HEK293 (cell line): ENCODE measurements around the gene CHRM3.

ENCODE experiments used
- CTCF ChIA-PET: fragments of 350-600 bp; formaldehyde crosslinking; extraction: SDS; loops from one replicate; lab custom pipeline; 2021; ENCODE audit warnings: antibody characterized with exemption; lab: Yijun Ruan, JAX
- POLR2A ChIA-PET: fragments of 300-600 bp; formaldehyde crosslinking; extraction: SDS; loops from one replicate; lab custom pipeline; 2020; ENCODE audit warnings: antibody characterized with exemption, inconsistent platforms; lab: Yijun Ruan, JAX
- H3K27ac ChIP-seq: fragments of 200-500 bp; sonication (Bioruptor generic); 2 replicates; pipeline ENCODE4 v1.5.1; 2014; ENCODE audit warnings: low read depth, low read length, control low read depth, inconsistent platforms; ENCODE audit errors: extremely low read depth
- H3K36me3 ChIP-seq, 2 experiments: fragments of 200-500 bp in 1 of 2; sonication (Bioruptor generic) in 1 of 2; 1 replicate in 1 of 2; 2 replicates in 1 of 2; pipeline ENCODE4 v1.5.1; 2014 to 2017; ENCODE audit warnings: inconsistent platforms in 2 of 2, low read length in 2 of 2; ENCODE audit not compliant: control insufficient read depth in 2 of 2, insufficient read depth in 1 of 2
- H3K4me1 ChIP-seq: fragments of 200-500 bp; sonication (Bioruptor generic); 2 replicates; pipeline ENCODE4 v1.5.1; 2014; ENCODE audit warnings: mild to moderate bottlenecking, low read length, inconsistent platforms; ENCODE audit not compliant: control insufficient read depth, insufficient read depth
- H3K4me3 ChIP-seq: 2 replicates; pipeline ENCODE4 v1.5.1; 2011; ENCODE audit warnings: low read depth, mild to moderate bottlenecking, control low read depth, low read length, moderate library complexity
- H3K9me3 ChIP-seq: fragments of 200-500 bp; sonication (Bioruptor generic); 2 replicates; pipeline ENCODE4 v1.5.1; 2014; ENCODE audit warnings: low read depth, low read length, inconsistent platforms; ENCODE audit not compliant: control insufficient read depth, insufficient read depth
- GLIS2 ChIP-seq: fragments of 450-650 bp; formaldehyde crosslinking; IDR thresholded peaks from 2 replicates; pipeline ENCODE4 v1.5.1; 2016; ENCODE audit warnings: missing biosample characterization, missing genetic modification characterization
- KLF1 ChIP-seq: fragments of 450-650 bp; formaldehyde crosslinking; IDR thresholded peaks from 2 replicates; pipeline ENCODE4 v1.5.1; 2016; ENCODE audit warnings: missing biosample characterization, missing genetic modification characterization
- PRDM1 ChIP-seq: fragments of 450-650 bp; formaldehyde crosslinking; IDR thresholded peaks from 2 replicates; pipeline ENCODE4; 2016; ENCODE audit warnings: missing biosample characterization, missing genetic modification characterization
- SCRT2 ChIP-seq: fragments of 450-650 bp; formaldehyde crosslinking; IDR thresholded peaks from 2 replicates; pipeline ENCODE4 v1.5.1; 2016; ENCODE audit warnings: missing biosample characterization, missing genetic modification characterization
- ZBTB8A ChIP-seq: fragments of 450-650 bp; formaldehyde crosslinking; IDR thresholded peaks from 2 replicates; pipeline ENCODE4 v1.5.1; 2016; ENCODE audit warnings: missing biosample characterization, missing genetic modification characterization
- ZFHX2 ChIP-seq: fragments of 450-650 bp; formaldehyde crosslinking; conservative IDR thresholded peaks from 2 replicates; pipeline ENCODE4 v1.5.1; 2016; ENCODE audit warnings: missing biosample characterization, missing genetic modification characterization
- ZFP37 ChIP-seq: fragments of 450-650 bp; formaldehyde crosslinking; IDR thresholded peaks from 2 replicates; pipeline ENCODE4 v1.5.1; 2016; ENCODE audit warnings: missing biosample characterization, missing genetic modification characterization
- ZNF155 ChIP-seq: fragments of 450-650 bp; formaldehyde crosslinking; IDR thresholded peaks from 2 replicates; pipeline ENCODE4 v1.5.1; 2016; ENCODE audit warnings: missing biosample characterization, missing genetic modification characterization
- ZNF23 ChIP-seq: fragments of 450-650 bp; formaldehyde crosslinking; IDR thresholded peaks from 2 replicates; pipeline ENCODE4 v1.5.1; 2016; ENCODE audit warnings: missing biosample characterization, missing genetic modification characterization, borderline replicate concordance
- ZNF239 ChIP-seq: fragments of 450-650 bp; formaldehyde crosslinking; IDR thresholded peaks from 2 replicates; pipeline ENCODE4 v1.5.1; 2016; ENCODE audit warnings: missing biosample characterization, missing genetic modification characterization
- ZNF404 ChIP-seq: fragments of 450-650 bp; formaldehyde crosslinking; IDR thresholded peaks from 2 replicates; pipeline ENCODE4 v1.5.1; 2017; ENCODE audit warnings: missing biosample characterization, missing genetic modification characterization
- ZNF416 ChIP-seq: fragments of 450-650 bp; formaldehyde crosslinking; IDR thresholded peaks from 2 replicates; pipeline ENCODE4 v1.5.1; 2016; ENCODE audit warnings: missing biosample characterization, missing genetic modification characterization
- ZNF48 ChIP-seq: fragments of 450-650 bp; formaldehyde crosslinking; IDR thresholded peaks from 2 replicates; pipeline ENCODE4 v1.5.1; 2016; ENCODE audit warnings: missing biosample characterization, missing genetic modification characterization
- ZNF560 ChIP-seq: fragments of 450-650 bp; formaldehyde crosslinking; IDR thresholded peaks from 2 replicates; pipeline ENCODE4 v1.5.1; 2017; ENCODE audit warnings: missing biosample characterization, missing genetic modification characterization, borderline replicate concordance
- ZNF624 ChIP-seq: fragments of 450-650 bp; formaldehyde crosslinking; IDR thresholded peaks from 2 replicates; pipeline ENCODE4 v1.5.1; 2017; ENCODE audit warnings: missing biosample characterization, missing genetic modification characterization
- ZNF654 ChIP-seq: fragments of 450-650 bp; formaldehyde crosslinking; IDR thresholded peaks from 2 replicates; pipeline ENCODE4 v1.5.1; 2016; ENCODE audit warnings: low read depth, missing biosample characterization, missing genetic modification characterization
- ZNF785 ChIP-seq: fragments of 450-650 bp; formaldehyde crosslinking; IDR thresholded peaks from 2 replicates; pipeline ENCODE4 v1.5.1; 2016; ENCODE audit warnings: missing biosample characterization, missing genetic modification characterization
- TF ChIP-seq, protein P1 (sequence below): fragments of 450-650 bp; formaldehyde crosslinking; IDR thresholded peaks from 2 replicates; pipeline ENCODE4 v1.5.1; 2016; ENCODE audit warnings: missing biosample characterization, missing genetic modification characterization
- TF ChIP-seq, protein P2 (sequence below): fragments of 450-650 bp; formaldehyde crosslinking; IDR thresholded peaks from 2 replicates; pipeline ENCODE4 v1.5.1; 2016; ENCODE audit warnings: missing biosample characterization, missing genetic modification characterization, low read depth
- TF ChIP-seq, protein P3 (sequence below): fragments of 450-650 bp; IDR thresholded peaks from 2 replicates; pipeline ENCODE4 v1.5.1; 2018; ENCODE audit warnings: missing biosample characterization, mild to moderate bottlenecking, missing genetic modification characterization
- TF ChIP-seq, protein P4 (sequence below): fragments of 450-650 bp; formaldehyde crosslinking; IDR thresholded peaks from 2 replicates; pipeline ENCODE4; 2016; ENCODE audit warnings: missing biosample characterization, missing genetic modification characterization
- TF ChIP-seq, protein P5 (sequence below): fragments of 450-650 bp; formaldehyde crosslinking; IDR thresholded peaks from 2 replicates; pipeline ENCODE4 v1.5.1; 2016; ENCODE audit warnings: missing biosample characterization, missing genetic modification characterization
- TF ChIP-seq, protein P6 (sequence below): fragments of 450-650 bp; formaldehyde crosslinking; IDR thresholded peaks from 2 replicates; pipeline ENCODE4 v1.5.1; 2016; ENCODE audit warnings: missing biosample characterization, missing genetic modification characterization

The CHRM3 gene

DNA sequence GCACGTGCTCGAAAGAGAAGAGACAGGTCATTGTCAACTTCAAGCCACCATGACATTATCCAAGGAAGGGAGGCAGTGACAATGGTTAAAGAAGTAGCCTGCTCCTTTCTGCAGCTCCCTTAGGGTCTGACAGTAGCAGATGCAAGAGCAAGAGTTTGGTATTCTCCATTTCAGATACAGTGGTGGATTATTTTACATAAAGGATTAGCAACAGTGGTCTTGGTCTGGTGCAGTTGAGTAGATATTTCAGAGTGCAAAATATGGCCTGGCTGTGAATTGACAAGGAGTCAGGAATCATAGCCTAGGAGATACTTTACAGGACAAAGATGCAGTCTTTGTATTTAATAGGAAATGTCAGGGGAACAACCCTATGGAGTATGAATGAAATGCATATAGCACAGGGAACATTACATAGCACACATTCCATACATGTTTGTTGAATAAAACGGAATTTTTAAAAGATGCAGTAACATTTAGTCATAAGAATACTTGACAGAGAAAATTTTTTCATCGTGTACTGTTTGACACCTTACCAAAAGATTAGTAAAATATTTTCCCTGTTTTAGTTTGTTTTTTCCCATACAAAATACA, 41.8 kb downstream of the CHRM3 start:
- H3K4me1 ChIP-seq, result peaks cover 4% of the 10 kb centered on the region
- no peak overlapping the region for H3K27ac ChIP-seq
- H3K9me3 ChIP-seq, result no peaks in the 10 kb centered on the region
- H3K36me3 ChIP-seq, result no peaks in the 10 kb centered on the region
- TF ChIP-seq KLF1 (tag by site-specific recombination) (no peak), ZFP37 (tag by site-specific recombination) (no peak), GLIS2 (no peak), ZNF48 (tag by site-specific recombination) (no peak)
- ChIA-PET POLR2A (no interaction called here), CTCF (no interaction called here)
- H3K4me3 ChIP-seq, result no peak overlapping the region

DNA sequence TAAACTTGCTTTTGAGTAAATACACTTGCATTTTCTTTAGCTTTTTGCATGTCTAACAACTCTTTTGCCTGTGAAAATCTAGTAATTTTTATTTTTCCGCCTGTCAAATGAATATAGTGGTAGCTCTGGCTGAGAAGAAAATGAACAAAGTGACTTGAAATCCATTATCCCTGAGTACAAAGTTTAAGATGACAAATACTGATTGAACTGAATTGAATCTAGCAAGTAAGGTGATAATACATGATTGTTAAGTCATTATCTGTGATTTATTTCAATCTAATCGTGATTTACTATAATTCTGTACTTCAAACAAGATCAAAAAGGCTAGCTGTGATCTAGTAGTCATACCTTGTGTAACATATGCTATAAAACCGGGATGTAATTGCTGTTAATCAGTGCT, 42.8 kb downstream of the CHRM3 start:
- peaks cover 4% of the 10 kb centered on the region for H3K4me1 ChIP-seq
- ChIA-PET POLR2A (no interaction called here), CTCF (no interaction called here)
- H3K36me3 ChIP-seq, result no peaks in the 10 kb centered on the region
- TF ChIP-seq ZNF416 (tag by site-specific recombination) (no peak), SCRT2 (tag by site-specific recombination) (no peak), ZNF560 (tag by site-specific recombination) (no peak), ZFHX2 (tag by site-specific recombination) (no peak), ZNF654 (tag by site-specific recombination) (no peak), ZNF404 (tag by site-specific recombination) (no peak), ZNF785 (tag by site-specific recombination) (no peak), ZNF155 (tag by site-specific recombination) (no peak), ZNF239 (tag by site-specific recombination) (no peak), PRDM1 (no peak), ZNF624 (tag by site-specific recombination) (no peak), ZBTB8A (no peak), ZNF23 (no peak)
- TF ChIP-seq, protein P1, sequence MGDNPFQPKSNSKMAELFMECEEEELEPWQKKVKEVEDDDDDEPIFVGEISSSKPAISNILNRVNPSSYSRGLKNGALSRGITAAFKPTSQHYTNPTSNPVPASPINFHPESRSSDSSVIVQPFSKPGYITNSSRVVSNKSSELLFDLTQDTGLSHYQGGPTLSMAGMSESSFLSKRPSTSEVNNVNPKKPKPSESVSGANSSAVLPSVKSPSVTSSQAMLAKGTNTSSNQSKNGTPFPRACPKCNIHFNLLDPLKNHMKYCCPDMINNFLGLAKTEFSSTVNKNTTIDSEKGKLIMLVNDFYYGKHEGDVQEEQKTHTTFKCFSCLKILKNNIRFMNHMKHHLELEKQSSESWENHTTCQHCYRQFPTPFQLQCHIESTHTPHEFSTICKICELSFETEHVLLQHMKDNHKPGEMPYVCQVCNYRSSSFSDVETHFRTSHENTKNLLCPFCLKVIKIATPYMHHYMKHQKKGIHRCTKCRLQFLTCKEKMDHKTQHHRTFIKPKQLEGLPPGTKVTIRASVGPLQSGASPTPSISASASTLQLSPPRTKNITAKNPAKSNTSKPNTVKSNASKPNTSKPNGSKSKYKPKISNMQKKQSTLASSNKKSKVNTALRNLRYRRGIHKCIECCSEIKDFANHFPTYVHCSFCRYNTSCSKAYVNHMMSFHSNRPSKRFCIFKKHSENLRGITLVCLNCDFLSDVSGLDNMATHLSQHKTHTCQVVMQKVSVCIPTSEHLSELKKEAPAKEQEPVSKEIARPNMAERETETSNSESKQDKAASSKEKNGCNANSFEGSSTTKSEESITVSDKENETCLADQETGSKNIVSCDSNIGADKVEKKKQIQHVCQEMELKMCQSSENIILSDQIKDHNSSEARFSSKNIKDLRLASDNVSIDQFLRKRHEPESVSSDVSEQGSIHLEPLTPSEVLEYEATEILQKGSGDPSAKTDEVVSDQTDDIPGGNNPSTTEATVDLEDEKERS (tag by site-specific recombination), result no peak
- TF ChIP-seq, protein P2, sequence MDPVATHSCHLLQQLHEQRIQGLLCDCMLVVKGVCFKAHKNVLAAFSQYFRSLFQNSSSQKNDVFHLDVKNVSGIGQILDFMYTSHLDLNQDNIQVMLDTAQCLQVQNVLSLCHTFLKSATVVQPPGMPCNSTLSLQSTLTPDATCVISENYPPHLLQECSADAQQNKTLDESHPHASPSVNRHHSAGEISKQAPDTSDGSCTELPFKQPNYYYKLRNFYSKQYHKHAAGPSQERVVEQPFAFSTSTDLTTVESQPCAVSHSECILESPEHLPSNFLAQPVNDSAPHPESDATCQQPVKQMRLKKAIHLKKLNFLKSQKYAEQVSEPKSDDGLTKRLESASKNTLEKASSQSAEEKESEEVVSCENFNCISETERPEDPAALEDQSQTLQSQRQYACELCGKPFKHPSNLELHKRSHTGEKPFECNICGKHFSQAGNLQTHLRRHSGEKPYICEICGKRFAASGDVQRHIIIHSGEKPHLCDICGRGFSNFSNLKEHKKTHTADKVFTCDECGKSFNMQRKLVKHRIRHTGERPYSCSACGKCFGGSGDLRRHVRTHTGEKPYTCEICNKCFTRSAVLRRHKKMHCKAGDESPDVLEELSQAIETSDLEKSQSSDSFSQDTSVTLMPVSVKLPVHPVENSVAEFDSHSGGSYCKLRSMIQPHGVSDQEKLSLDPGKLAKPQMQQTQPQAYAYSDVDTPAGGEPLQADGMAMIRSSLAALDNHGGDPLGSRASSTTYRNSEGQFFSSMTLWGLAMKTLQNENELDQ, result no peak
- TF ChIP-seq, protein P3, sequence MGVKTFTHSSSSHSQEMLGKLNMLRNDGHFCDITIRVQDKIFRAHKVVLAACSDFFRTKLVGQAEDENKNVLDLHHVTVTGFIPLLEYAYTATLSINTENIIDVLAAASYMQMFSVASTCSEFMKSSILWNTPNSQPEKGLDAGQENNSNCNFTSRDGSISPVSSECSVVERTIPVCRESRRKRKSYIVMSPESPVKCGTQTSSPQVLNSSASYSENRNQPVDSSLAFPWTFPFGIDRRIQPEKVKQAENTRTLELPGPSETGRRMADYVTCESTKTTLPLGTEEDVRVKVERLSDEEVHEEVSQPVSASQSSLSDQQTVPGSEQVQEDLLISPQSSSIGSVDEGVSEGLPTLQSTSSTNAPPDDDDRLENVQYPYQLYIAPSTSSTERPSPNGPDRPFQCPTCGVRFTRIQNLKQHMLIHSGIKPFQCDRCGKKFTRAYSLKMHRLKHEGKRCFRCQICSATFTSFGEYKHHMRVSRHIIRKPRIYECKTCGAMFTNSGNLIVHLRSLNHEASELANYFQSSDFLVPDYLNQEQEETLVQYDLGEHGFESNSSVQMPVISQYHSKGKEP (tag by site-specific recombination), result no peak
- TF ChIP-seq, protein P4, sequence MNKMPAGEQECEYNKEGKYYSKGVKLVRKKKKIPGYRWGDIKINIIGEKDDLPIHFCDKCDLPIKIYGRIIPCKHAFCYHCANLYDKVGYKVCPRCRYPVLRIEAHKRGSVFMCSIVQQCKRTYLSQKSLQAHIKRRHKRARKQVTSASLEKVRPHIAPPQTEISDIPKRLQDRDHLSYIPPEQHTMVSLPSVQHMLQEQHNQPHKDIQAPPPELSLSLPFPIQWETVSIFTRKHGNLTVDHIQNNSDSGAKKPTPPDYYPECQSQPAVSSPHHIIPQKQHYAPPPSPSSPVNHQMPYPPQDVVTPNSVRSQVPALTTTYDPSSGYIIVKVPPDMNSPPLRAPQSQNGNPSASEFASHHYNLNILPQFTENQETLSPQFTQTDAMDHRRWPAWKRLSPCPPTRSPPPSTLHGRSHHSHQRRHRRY (tag by site-specific recombination), result no peak
- TF ChIP-seq, protein P5, sequence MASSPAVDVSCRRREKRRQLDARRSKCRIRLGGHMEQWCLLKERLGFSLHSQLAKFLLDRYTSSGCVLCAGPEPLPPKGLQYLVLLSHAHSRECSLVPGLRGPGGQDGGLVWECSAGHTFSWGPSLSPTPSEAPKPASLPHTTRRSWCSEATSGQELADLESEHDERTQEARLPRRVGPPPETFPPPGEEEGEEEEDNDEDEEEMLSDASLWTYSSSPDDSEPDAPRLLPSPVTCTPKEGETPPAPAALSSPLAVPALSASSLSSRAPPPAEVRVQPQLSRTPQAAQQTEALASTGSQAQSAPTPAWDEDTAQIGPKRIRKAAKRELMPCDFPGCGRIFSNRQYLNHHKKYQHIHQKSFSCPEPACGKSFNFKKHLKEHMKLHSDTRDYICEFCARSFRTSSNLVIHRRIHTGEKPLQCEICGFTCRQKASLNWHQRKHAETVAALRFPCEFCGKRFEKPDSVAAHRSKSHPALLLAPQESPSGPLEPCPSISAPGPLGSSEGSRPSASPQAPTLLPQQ (tag by site-specific recombination), result no peak
- TF ChIP-seq, protein P6, sequence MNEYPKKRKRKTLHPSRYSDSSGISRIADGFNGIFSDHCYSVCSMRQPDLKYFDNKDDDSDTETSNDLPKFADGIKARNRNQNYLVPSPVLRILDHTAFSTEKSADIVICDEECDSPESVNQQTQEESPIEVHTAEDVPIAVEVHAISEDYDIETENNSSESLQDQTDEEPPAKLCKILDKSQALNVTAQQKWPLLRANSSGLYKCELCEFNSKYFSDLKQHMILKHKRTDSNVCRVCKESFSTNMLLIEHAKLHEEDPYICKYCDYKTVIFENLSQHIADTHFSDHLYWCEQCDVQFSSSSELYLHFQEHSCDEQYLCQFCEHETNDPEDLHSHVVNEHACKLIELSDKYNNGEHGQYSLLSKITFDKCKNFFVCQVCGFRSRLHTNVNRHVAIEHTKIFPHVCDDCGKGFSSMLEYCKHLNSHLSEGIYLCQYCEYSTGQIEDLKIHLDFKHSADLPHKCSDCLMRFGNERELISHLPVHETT (tag by site-specific recombination), result no peak
- no peak overlapping the region for H3K27ac ChIP-seq
- no peaks in the 10 kb centered on the region for H3K9me3 ChIP-seq
- H3K4me3 ChIP-seq, result no peak overlapping the region
